Osteocyte (in vitro differentiated cells): ENCODE data around the gene AKAP11. TPM values are rescaled to one million over a fixed set of nuclear protein-coding genes. Genes with fewer than 3 reads are reported as not detected.

Experiments used
- DNase-seq: peaks from one replicate; pipeline ENCODE4 v3.0.0; 2021; ENCODE audit warnings: mixed read lengths; ENCODE audit not compliant: unreplicated experiment; ENCODE audit errors: extremely low spot score
- H3K27ac Mint-ChIP-seq: one replicate; pipeline ENCODE4 v1.8.0; 2021; ENCODE audit warnings: mild to moderate bottlenecking, mixed read lengths; ENCODE audit not compliant: unreplicated experiment
- H3K27me3 Mint-ChIP-seq: one replicate; pipeline ENCODE4 v1.8.0; 2021; ENCODE audit warnings: mixed read lengths; ENCODE audit not compliant: unreplicated experiment
- H3K36me3 Mint-ChIP-seq: one replicate; pipeline ENCODE4 v1.8.0; 2021; ENCODE audit warnings: mixed read lengths; ENCODE audit not compliant: unreplicated experiment
- H3K4me1 Mint-ChIP-seq: one replicate; pipeline ENCODE4 v1.8.0; 2021; ENCODE audit warnings: mixed read lengths; ENCODE audit not compliant: unreplicated experiment
- H3K4me3 Mint-ChIP-seq: one replicate; pipeline ENCODE4 v1.8.0; 2021; ENCODE audit warnings: mild to moderate bottlenecking, moderate library complexity, mixed read lengths; ENCODE audit not compliant: unreplicated experiment
- H3K9me3 Mint-ChIP-seq: one replicate; pipeline ENCODE4 v1.8.0; 2021; ENCODE audit warnings: mixed read lengths; ENCODE audit not compliant: unreplicated experiment
- total RNA-seq: library from RNA; stranded (reverse); gene quantifications from 2 replicates; pipeline ENCODE4 v1.2.1, GENCODE V29; 2021
- TF ChIP-seq, protein P1 (sequence below): fragments of 200-600 bp; sonication (generic); IDR thresholded peaks from 2 replicates; pipeline ENCODE4 v1.5.0; 2021; ENCODE audit warnings: antibody characterized with exemption, mild to moderate bottlenecking, moderate library complexity

Gene AKAP11
- total RNA-seq, 1 donor from 2014 or later: 37.3 TPM

DNA sequence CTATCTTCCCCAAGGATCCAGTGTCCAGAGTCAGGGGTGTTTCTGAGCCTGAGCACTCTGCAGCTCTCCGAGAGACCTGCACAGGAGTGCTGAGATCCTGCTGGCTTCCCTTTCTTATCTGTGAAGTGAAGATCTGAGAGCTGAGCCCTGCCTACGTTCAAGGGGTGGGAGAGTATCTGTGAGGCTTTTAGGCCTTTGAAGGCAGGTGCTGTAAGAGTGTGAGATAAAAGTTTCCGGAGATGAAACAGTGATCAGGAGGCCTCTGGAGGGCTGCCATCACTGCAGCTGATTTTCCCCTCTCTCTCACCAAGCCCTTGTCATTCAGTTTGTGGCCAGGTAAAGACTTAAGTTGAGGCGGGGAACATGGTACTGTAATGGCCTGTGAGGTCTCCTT, 83.1 kb downstream of the AKAP11 start:
- TF ChIP-seq, protein P1, sequence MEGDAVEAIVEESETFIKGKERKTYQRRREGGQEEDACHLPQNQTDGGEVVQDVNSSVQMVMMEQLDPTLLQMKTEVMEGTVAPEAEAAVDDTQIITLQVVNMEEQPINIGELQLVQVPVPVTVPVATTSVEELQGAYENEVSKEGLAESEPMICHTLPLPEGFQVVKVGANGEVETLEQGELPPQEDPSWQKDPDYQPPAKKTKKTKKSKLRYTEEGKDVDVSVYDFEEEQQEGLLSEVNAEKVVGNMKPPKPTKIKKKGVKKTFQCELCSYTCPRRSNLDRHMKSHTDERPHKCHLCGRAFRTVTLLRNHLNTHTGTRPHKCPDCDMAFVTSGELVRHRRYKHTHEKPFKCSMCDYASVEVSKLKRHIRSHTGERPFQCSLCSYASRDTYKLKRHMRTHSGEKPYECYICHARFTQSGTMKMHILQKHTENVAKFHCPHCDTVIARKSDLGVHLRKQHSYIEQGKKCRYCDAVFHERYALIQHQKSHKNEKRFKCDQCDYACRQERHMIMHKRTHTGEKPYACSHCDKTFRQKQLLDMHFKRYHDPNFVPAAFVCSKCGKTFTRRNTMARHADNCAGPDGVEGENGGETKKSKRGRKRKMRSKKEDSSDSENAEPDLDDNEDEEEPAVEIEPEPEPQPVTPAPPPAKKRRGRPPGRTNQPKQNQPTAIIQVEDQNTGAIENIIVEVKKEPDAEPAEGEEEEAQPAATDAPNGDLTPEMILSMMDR: no peak
- H3K9me3 Mint-ChIP-seq: no peaks in the 10 kb centered on the region
- H3K4me1 Mint-ChIP-seq: peaks cover 5% of the 10 kb centered on the region
- no peak for DNase-seq
- H3K27ac Mint-ChIP-seq: no peak overlapping the region
- no peaks in the 10 kb centered on the region for H3K36me3 Mint-ChIP-seq
- H3K4me3 Mint-ChIP-seq: no peak overlapping the region
- H3K27me3 Mint-ChIP-seq: peaks cover 2% of the 10 kb centered on the region

- Mint-ChIP-seq H3K36me3 (no peaks in the 10 kb centered on the region), H3K27ac (no peak overlapping the region), H3K4me1 (peaks cover 5% of the 10 kb centered on the region), H3K4me3 (no peak overlapping the region), H3K27me3 (peaks cover 2% of the 10 kb centered on the region), H3K9me3 (no peaks in the 10 kb centered on the region)
- TF ChIP-seq, protein P1: no peak
- no peak for DNase-seq
Observed at GRCh38 chr13:42355491-42356183, 83.7 kb downstream of the AKAP11 start.

GRCh38 chr13:42356184-42356575, 84.2 kb downstream of the AKAP11 start:
- H3K4me3 Mint-ChIP-seq: no peak overlapping the region
- TF ChIP-seq, protein P1: no peak
- peaks cover 2% of the 10 kb centered on the region for H3K27me3 Mint-ChIP-seq
- H3K9me3 Mint-ChIP-seq: no peaks in the 10 kb centered on the region
- no peak for DNase-seq
- no peaks in the 10 kb centered on the region for H3K36me3 Mint-ChIP-seq
- no peak overlapping the region for H3K27ac Mint-ChIP-seq
- peaks cover 5% of the 10 kb centered on the region for H3K4me1 Mint-ChIP-seq

DNA sequence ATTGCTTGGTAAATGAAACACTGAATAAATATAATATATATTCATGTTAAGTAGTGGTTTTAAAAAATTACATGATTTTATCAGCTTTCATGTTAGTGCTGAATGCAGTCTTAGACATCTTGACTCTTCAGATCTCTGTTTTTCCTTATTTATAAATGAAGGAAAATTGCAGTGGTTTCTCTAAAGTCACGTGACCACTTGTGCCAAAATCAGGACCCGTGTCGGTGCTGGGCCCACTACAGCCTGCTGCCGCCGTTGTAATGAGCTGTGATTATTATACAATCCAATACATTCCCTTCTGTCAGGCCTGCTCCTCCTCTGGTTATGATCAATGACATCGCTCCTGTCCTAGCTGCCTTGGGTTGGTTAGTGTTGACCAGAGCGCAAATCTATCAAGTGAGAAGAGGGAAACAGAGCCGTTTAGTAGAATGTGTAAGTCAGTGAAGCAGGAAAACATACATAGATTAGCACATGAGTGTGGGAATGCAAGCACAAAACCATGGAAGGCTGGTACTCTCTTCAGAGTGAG, 88.2 kb downstream of the AKAP11 start:
- no peaks in the 10 kb centered on the region for H3K36me3 Mint-ChIP-seq
- DNase-seq: no peak
- TF ChIP-seq, protein P1: no peak
- H3K4me1 Mint-ChIP-seq: peaks cover 17% of the 10 kb centered on the region
- H3K9me3 Mint-ChIP-seq: no peaks in the 10 kb centered on the region
- H3K4me3 Mint-ChIP-seq: no peak overlapping the region
- H3K27ac Mint-ChIP-seq: no peak overlapping the region
- H3K27me3 Mint-ChIP-seq: no peaks in the 10 kb centered on the region

DNA sequence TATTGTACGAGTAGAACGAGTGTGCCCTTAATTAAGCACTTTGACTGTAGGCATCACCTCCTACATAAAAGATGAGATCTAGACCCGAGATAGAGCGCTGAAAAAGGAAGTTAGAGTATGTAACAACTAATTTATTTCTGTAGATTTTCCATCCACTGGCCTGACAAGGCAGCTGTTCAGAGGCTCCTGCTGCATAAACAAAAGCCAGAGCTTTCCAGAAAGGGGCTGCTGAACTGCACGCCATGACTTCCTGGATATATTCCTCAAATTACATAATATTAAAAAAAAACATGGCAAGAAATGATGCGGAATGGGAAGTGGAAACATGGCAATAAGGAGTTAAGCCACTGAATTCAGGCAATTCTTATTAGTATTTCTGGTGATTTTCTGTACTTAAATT, 89.7 kb downstream of the AKAP11 start:
- H3K4me3 Mint-ChIP-seq: no peak overlapping the region
- H3K27ac Mint-ChIP-seq: no peak overlapping the region
- TF ChIP-seq, protein P1: no peak
- DNase-seq: no peak
- H3K4me1 Mint-ChIP-seq: peaks cover 18% of the 10 kb centered on the region
- no peaks in the 10 kb centered on the region for H3K27me3 Mint-ChIP-seq
- no peaks in the 10 kb centered on the region for H3K9me3 Mint-ChIP-seq
- H3K36me3 Mint-ChIP-seq: no peaks in the 10 kb centered on the region
